ENCODE data around the gene RAB6D. TPM values are rescaled to one million over a fixed set of nuclear protein-coding genes. Genes with fewer than 3 reads are reported as not detected.
"Not testable (repeated sequence)": the region's sequence is repeated elsewhere in the genome, so short reads cannot be mapped to it uniquely, and the experiment has no call there.

Gene RAB6D
- total RNA-seq, 1 experiment from 2014 or later = not detected

DNA sequence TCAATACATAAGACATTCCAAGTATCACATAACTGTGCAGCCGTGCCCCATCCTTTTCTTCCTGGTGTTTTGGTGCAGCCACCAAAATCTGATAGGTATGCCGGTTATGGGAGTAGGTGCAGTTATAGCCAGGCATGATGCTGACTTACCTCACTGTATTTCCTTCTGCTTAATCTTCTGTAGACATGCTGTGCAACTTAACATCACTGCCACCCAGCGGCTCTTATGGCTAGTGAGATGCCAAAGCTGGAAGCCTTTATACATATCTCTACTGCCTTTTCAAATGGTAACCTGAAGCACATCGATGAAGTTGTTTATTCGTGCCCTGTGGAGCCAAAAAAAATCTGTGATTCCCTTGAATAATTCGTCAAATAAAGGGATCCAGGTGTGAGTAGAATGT lies 28.6 kb downstream of the RAB6D start:
- H3F3A ChIP-seq (ENCODE audit: insufficient read depth, low read depth); CTCF ChIA-PET; BruUV-seq (replicated peaks): not testable (repeated sequence)

DNA sequence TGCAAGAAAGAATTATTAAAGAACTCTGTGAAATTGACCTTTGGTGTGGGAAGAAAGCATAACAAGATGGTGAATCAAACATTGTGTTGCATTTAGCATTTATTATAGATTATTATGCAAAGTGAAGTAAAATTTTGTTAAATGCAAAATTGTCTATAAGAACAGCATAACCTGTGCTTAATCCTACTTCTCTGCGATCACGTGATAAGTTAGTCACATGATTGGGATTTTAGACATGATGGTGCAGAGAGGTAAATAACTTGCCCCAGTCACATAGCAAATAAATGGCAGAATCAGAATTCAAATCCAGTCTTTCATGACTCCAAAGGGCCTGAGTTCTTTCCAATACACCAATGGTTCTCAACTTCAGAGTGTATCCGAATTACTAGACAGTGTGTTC lies 31.3 kb downstream of the RAB6D start:
- H3K27ac ChIP-seq; CTCF ChIA-PET; H3K9me2 ChIP-seq (ENCODE audit: insufficient read depth); H3F3A ChIP-seq (ENCODE audit: insufficient read depth, low read depth); H4K20me1 ChIP-seq (ENCODE audit: insufficient read depth); H3K36me3 ChIP-seq (ENCODE audit: low read depth); H3K4me3 ChIP-seq; H3K9me3 ChIP-seq (ENCODE audit: insufficient read depth, low read depth); BruUV-seq (replicated peaks); POLR2A ChIA-PET (ENCODE audit: unreplicated experiment); H3K4me1 ChIP-seq (replicated peaks; ENCODE audit: insufficient read depth); DNase-seq; H3K79me2 ChIP-seq (ENCODE audit: low read depth); H2AFZ ChIP-seq; H3K4me2 ChIP-seq: not testable (repeated sequence)
- H3K27me3 ChIP-seq (ENCODE audit: insufficient read depth, low read depth) = peaks cover 12% of the 10 kb centered on the region
- intact Hi-C loops (cut with micrococcal nuclease; ENCODE audit: unreplicated experiment) = loop anchor here (10.0 kb wide), 1 partner anchor 178 kb away; no protein-coding TSS in a partner anchor

More for the DNA sequence above, 28.6 kb downstream of the RAB6D start:
- H3K4me2 ChIP-seq; H3K4me1 ChIP-seq (replicated peaks; ENCODE audit: insufficient read depth); H3K27ac ChIP-seq; H3K4me3 ChIP-seq; H3K79me2 ChIP-seq (ENCODE audit: low read depth); H2AFZ ChIP-seq; H3K27me3 ChIP-seq (ENCODE audit: insufficient read depth, low read depth); H3K9me2 ChIP-seq (ENCODE audit: insufficient read depth); H3K36me3 ChIP-seq (ENCODE audit: low read depth); H3K9me3 ChIP-seq (ENCODE audit: insufficient read depth, low read depth); H4K20me1 ChIP-seq (ENCODE audit: insufficient read depth); POLR2A ChIA-PET (ENCODE audit: unreplicated experiment): not testable (repeated sequence)
- DNase-seq = peak in 1 of 2 experiments; percentile 16
- TF ChIP-seq, protein P1, sequence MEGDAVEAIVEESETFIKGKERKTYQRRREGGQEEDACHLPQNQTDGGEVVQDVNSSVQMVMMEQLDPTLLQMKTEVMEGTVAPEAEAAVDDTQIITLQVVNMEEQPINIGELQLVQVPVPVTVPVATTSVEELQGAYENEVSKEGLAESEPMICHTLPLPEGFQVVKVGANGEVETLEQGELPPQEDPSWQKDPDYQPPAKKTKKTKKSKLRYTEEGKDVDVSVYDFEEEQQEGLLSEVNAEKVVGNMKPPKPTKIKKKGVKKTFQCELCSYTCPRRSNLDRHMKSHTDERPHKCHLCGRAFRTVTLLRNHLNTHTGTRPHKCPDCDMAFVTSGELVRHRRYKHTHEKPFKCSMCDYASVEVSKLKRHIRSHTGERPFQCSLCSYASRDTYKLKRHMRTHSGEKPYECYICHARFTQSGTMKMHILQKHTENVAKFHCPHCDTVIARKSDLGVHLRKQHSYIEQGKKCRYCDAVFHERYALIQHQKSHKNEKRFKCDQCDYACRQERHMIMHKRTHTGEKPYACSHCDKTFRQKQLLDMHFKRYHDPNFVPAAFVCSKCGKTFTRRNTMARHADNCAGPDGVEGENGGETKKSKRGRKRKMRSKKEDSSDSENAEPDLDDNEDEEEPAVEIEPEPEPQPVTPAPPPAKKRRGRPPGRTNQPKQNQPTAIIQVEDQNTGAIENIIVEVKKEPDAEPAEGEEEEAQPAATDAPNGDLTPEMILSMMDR (conservative IDR thresholded peaks at IDR 0.05) = peak; percentile 25; the same call in 1 of the 2 replicates
- intact Hi-C loops (cut with micrococcal nuclease; ENCODE audit: unreplicated experiment) = loop anchor here (10.0 kb wide), 1 partner anchor 181 kb away; no protein-coding TSS in a partner anchor

DNA sequence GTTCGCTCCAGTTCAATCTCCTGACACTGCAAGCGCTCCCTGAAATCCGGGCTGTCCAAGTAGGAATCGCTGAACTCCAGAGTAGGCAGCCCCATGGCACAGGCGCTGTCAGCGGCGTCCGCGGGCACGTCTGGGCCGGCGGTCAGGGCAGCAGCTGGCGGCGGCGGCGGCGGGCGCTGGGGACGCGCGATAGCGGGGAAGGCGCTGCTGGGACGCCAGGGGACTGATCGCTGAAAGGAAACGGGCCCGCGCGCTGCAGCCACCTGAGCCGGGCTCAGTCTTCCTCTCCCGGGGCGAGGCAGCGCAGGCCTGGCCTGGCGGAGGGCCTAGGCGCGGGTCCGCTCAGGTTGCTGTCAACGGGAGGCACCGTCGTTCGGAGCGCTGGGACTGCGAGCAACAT lies 33.0 kb downstream of the RAB6D start:
- intact Hi-C loops (cut with micrococcal nuclease; ENCODE audit: unreplicated experiment) = loop anchor here (10.0 kb wide), 1 partner anchor 176 kb away; no protein-coding TSS in a partner anchor

DNA sequence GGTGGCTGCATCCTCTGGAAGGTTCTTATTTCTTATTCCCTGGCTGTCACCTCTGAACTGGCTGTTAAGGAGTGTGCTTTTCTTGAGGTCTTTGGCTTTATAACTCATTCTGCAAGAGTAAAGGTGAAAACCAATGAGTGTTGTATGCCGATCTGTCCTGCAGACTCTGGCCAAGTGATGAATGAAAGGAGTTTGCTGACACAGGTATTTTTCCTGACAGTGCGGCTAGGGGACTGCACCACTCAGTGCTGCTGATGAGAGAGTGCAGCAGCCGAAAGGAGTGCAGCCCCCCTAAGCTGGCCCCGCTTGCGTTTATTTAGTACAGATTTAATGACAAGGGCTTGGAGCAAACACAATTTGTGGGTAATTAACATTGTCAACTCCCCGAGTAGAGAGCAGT lies 41.8 kb downstream of the RAB6D start:
- H3K27ac ChIP-seq = no peak overlapping the region
- no peaks in the 10 kb centered on the region for H3K9me2 ChIP-seq (ENCODE audit: insufficient read depth)
- POLR2A ChIA-PET (ENCODE audit: unreplicated experiment) = no interaction called here
- H3K36me3 ChIP-seq (ENCODE audit: low read depth) = no peaks in the 10 kb centered on the region
- H3F3A ChIP-seq (ENCODE audit: insufficient read depth, low read depth) = no peaks in the 10 kb centered on the region
- H4K20me1 ChIP-seq (ENCODE audit: insufficient read depth) = no peaks in the 10 kb centered on the region
- H3K79me2 ChIP-seq (ENCODE audit: low read depth) = no peaks in the 10 kb centered on the region
- no peak for DNase-seq
- no TSS peak for BruUV-seq (replicated peaks)
- H3K4me2 ChIP-seq = no peak overlapping the region
- H3K4me3 ChIP-seq = no peak overlapping the region
- TF ChIP-seq, protein P1 (conservative IDR thresholded peaks at IDR 0.05) = no peak
- TF ChIP-seq EZH2 (IDR thresholded peaks at IDR 0.05; ENCODE audit: low read depth) = no peak
- H3K9me3 ChIP-seq (ENCODE audit: insufficient read depth, low read depth) = no peaks in the 10 kb centered on the region
- CTCF ChIA-PET = no interaction called here
- H2AFZ ChIP-seq = no peak overlapping the region
- intact Hi-C loops (cut with micrococcal nuclease; ENCODE audit: unreplicated experiment) = no loop called here
- H3K4me1 ChIP-seq (replicated peaks; ENCODE audit: insufficient read depth) = no peaks in the 10 kb centered on the region
- peaks cover 19% of the 10 kb centered on the region for H3K27me3 ChIP-seq (ENCODE audit: insufficient read depth, low read depth)

More for the DNA sequence above, 33.0 kb downstream of the RAB6D start:
- H3K4me3 ChIP-seq; BruUV-seq (replicated peaks); H3K9me3 ChIP-seq (ENCODE audit: insufficient read depth, low read depth); H3K4me1 ChIP-seq (replicated peaks; ENCODE audit: insufficient read depth); H3K79me2 ChIP-seq (ENCODE audit: low read depth); H3K27ac ChIP-seq; H3K36me3 ChIP-seq (ENCODE audit: low read depth); H2AFZ ChIP-seq; DNase-seq; H4K20me1 ChIP-seq (ENCODE audit: insufficient read depth); CTCF ChIA-PET; POLR2A ChIA-PET (ENCODE audit: unreplicated experiment); H3K4me2 ChIP-seq; H3F3A ChIP-seq (ENCODE audit: insufficient read depth, low read depth); H3K9me2 ChIP-seq (ENCODE audit: insufficient read depth): not testable (repeated sequence)
- H3K27me3 ChIP-seq (ENCODE audit: insufficient read depth, low read depth) = peaks cover 17% of the 10 kb centered on the region

DNA sequence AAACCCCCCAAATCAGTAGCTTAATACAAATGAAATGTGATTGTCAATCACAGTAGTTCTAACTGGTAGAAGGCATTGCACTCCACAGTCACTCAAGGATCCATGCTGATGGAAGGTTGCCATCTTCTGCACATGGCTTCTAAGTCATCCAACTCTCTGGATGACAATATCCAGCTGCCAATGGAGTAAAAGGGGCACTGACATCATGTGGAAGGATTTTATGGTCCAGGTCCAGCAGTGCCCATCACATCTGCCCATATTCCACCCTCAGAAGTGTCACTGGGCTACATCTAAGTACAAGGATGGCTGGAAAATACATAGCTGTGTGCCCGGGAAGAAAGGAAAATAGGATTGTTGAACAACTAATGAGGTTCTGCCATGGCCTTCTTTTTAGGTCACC lies 42.6 kb downstream of the RAB6D start:
- H3K79me2 ChIP-seq (ENCODE audit: low read depth); H4K20me1 ChIP-seq (ENCODE audit: insufficient read depth); H2AFZ ChIP-seq; H3K4me1 ChIP-seq (replicated peaks; ENCODE audit: insufficient read depth); POLR2A ChIA-PET (ENCODE audit: unreplicated experiment); H3K4me2 ChIP-seq; H3K9me2 ChIP-seq (ENCODE audit: insufficient read depth); DNase-seq; H3K36me3 ChIP-seq (ENCODE audit: low read depth); H3K27ac ChIP-seq; H3K4me3 ChIP-seq; H3K9me3 ChIP-seq (ENCODE audit: insufficient read depth, low read depth); CTCF ChIA-PET; BruUV-seq (replicated peaks); H3F3A ChIP-seq (ENCODE audit: insufficient read depth, low read depth); intact Hi-C loops (cut with micrococcal nuclease; ENCODE audit: unreplicated experiment): not testable (repeated sequence)
- H3K27me3 ChIP-seq (ENCODE audit: insufficient read depth, low read depth) = peaks cover 15% of the 10 kb centered on the region

DNA sequence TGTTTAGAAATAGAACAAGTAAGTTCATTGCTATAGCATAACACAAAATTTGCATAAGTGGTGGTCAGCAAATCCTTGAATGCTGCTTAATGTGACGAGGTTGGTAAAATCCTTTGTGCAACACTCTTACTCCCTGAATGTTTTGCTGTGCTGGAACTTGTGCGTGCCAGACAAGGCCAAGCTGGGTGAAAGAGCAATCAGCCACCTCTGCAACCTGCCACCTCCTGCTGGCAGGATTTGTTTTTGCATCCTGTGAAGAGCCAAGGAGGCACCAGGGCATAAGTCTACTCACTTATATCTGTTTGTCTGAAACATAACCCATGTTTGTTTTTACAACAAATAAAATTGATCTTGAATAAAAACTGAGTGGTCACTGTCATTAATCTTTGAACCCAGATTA lies 53.0 kb downstream of the RAB6D start:
- H3K36me3 ChIP-seq (ENCODE audit: low read depth); H2AFZ ChIP-seq; H3K27ac ChIP-seq; intact Hi-C loops (cut with micrococcal nuclease; ENCODE audit: unreplicated experiment); DNase-seq; CTCF ChIA-PET; H3F3A ChIP-seq (ENCODE audit: insufficient read depth, low read depth); BruUV-seq (replicated peaks); H3K9me2 ChIP-seq (ENCODE audit: insufficient read depth); POLR2A ChIA-PET (ENCODE audit: unreplicated experiment); H3K27me3 ChIP-seq (ENCODE audit: insufficient read depth, low read depth); H3K9me3 ChIP-seq (ENCODE audit: insufficient read depth, low read depth); H3K4me2 ChIP-seq; H3K79me2 ChIP-seq (ENCODE audit: low read depth); H4K20me1 ChIP-seq (ENCODE audit: insufficient read depth); H3K4me3 ChIP-seq; H3K4me1 ChIP-seq (replicated peaks; ENCODE audit: insufficient read depth): not testable (repeated sequence)

Measured in PC-9 (cell line).